NCI-H748 (cell line): ENCODE results near the gene MAP2K2.

Experiments
- DNase-seq: peaks from one replicate; lab custom pipeline; 2025; ENCODE audit not compliant: unreplicated experiment; lab: John Stamatoyannopoulos, UW

The MAP2K2 gene

GRCh38 chr19:4045597-4046361 lies 78.1 kb downstream of the MAP2K2 start:
- DNase-seq: no peak

- no peak for DNase-seq
Measured at GRCh38 chr19:4044990-4045465, 78.9 kb downstream of the MAP2K2 start.

- DNase-seq: no peak
Measured at GRCh38 chr19:4043966-4044715, 79.8 kb downstream of the MAP2K2 start.

- DNase-seq: no peak
Measured at GRCh38 chr19:4043401-4043800, 80.5 kb downstream of the MAP2K2 start.

- no peak for DNase-seq
Measured at GRCh38 chr19:4042731-4043082, 81.2 kb downstream of the MAP2K2 start.

- no peak for DNase-seq
Measured at GRCh38 chr19:4042064-4042730, 81.7 kb downstream of the MAP2K2 start.
